GM19351 (cell line): ENCODE data around the gene TRAPPC10.

Experiments
- ATAC-seq: cut with Tn5 transposase; IDR thresholded peaks from one replicate; pipeline ENCODE4 v1.9.1; 2021; ENCODE audit warnings: mild to moderate bottlenecking, moderate library complexity; ENCODE audit not compliant: unreplicated experiment

TRAPPC10 gene

GRCh38 chr21:44011579-44012473, at the start of gene TRAPPC10:
Gene TRAPPC10 (plus strand): TSS chr21:44012309. CDS start chr21:44012494, 185 bp downstream.
- ATAC-seq: peak; percentile 61

GRCh38 chr21:43965911-43966585, 46.1 kb upstream of the TRAPPC10 start:
- no peak for ATAC-seq

- ATAC-seq: no peak
These were observed 45.1 kb upstream of the TRAPPC10 start for GRCh38 chr21:43966946-43967512.

DNA sequence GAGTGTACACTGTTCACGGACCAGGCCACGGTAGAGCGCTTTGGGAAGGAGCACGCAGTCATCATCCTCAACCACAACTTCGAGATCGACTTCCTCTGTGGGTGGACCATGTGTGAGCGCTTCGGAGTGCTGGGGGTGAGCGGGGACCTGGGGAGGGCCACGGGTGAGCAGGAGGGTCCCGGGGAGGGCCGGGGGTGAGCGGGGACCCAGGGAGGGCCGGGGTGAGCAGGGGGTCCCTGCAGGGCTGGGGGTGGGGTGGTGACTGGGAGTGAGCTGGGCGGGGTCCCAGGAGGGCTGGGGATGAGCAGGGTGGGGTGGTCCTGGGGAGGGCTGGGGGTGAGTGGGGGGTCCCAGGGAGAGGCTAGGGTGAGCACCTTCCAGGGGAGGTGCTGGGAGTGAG, 44.1 kb upstream of the TRAPPC10 start:
- no peak for ATAC-seq

- no peak for ATAC-seq
These were observed 43.5 kb upstream of the TRAPPC10 start for GRCh38 chr21:43968410-43969114.

GRCh38 chr21:43969115-43969444, 43.0 kb upstream of the TRAPPC10 start:
- ATAC-seq: no peak

- ATAC-seq: no peak
These were observed 41.6 kb upstream of the TRAPPC10 start for GRCh38 chr21:43970551-43970950.

DNA sequence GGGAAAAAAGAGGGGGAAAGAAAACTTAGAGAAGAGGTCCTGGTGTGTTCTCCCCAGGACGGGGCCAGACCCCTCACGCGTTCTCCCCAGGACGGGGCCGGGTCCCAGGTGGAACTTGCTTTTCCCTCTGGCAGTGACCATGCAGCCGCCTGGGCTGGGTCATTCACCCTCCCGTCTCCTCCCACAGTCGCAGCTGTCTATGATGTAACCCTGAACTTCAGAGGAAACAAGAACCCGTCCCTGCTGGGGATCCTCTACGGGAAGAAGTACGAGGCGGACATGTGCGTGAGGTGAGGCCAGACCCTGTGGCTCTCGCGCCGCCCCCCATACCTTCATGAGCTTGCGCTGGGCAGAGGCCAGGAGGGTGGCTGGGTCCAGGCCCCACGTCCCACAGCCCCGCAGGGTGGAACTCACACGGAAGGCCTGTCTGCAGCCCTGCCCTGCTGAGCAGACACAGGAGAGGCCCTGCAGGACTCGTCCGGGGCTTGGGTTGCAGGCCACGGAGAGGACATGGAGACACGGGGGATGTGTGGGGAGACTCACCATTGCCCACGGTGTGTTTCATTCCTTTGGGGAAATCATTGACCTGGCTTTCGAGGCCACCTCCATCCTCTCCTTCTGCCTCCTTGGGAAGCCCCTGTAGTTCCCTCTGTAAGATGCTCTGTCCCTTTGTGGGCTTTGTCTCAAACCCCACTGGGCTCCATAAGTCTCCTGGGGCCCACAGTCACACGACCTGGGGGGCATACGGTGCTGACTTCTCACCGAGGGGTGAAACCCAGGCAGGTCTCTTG, 40.7 kb upstream of the TRAPPC10 start:
- ATAC-seq: no peak

DNA sequence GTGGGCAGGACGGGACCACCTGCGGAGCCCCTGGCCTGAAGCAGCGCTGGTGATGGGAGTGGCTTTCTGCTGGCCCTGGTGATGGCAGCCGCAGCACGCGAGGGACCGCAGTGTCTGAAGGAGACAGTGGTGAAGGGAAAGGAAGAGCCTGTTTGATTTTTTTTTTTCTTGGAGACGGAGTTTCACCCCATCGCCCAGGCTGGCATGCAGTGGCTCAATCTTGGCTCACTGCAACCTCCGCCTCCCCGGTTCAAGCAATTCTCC, 40.2 kb upstream of the TRAPPC10 start:
- no peak for ATAC-seq

GRCh38 chr21:43972850-43973633, 39.1 kb upstream of the TRAPPC10 start:
- no peak for ATAC-seq

GRCh38 chr21:43973634-43973955, 38.5 kb upstream of the TRAPPC10 start:
- no peak for ATAC-seq

DNA sequence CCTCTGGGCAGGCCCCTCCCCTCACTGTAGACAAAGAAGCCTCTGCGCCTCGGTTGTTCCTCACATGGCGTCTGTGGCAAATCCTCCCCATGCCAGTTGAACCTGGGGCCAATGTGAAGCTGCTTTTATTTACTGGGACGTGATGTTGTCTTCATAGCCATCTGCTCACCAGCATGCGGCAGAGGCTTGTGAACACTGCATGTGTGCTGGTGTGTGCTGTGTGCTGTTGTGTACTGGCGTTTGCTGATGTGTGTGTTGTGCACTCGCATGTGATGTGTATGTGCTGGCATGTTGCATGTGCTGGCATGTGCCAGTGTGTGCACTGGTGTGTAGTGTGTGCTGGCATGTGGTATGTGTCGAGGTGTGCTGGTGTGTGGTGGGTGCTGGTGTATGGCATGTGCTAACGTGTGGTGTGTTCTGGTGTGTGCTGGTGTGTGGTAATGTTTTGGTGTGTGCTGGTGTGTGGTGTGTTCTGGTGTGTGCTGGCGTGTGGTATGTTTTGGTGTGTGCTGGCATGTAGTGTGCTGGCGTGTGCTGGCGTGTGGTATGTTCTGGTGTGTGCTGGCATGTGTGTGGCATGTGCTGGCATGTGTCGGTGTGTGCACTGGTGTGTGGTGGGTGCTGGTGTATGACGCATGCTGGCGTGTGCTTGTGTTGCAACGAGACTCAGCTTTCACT, 37.2 kb upstream of the TRAPPC10 start:
- no peak for ATAC-seq

DNA sequence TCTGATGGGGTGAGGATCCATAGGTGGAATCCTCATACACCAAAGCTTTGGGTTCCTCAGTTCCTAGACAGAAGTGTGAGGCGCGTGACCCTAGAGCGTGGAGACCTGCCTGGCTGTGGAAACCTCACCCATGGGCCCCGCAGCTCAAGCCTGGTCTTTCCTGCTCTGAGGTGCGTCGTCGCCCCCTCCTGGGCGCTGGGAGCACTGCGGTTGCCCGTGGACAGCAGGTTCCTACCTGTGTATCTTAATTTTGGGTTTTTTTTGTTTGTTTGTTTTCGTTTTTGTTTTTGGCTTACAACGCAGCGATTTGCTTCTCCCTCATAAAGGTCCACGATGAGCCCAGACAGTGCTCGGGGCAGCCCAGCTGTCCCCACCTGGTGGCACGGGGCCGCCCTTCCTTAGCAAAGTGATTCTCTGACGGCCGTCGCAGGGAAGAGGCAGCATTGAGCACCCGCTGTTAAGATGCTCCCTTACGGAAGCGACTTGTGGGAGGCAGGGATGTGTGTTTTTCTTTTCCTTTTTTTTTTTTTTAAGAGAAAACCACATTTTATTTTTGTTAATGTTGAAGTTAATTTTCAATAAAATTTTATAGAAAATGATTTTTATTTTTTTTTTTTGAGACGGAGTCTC, 36.5 kb upstream of the TRAPPC10 start:
- ATAC-seq: no peak

DNA sequence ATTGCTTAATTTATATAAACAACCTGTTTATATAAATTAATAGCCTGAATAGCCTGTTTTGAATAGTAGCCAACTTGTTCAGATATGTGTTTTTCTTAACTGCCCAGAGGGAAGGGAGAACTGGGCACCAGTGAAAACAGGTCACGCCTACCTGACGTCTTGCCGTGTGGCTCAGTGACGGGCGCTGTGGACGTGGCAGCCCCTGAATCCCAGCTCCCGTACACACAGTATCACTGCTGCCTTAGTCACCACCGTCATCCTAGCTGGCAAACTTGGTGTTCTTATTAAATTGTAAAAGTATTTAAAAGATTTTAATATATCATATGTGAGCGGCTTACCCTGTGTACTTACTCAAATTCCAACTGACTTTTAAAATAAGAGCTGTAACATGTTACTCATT, 35.4 kb upstream of the TRAPPC10 start:
- no peak for ATAC-seq

- ATAC-seq: no peak
These were observed 34.0 kb upstream of the TRAPPC10 start for GRCh38 chr21:43978060-43978459.

GRCh38 chr21:43979654-43980053, 32.5 kb upstream of the TRAPPC10 start:
- ATAC-seq: no peak

DNA sequence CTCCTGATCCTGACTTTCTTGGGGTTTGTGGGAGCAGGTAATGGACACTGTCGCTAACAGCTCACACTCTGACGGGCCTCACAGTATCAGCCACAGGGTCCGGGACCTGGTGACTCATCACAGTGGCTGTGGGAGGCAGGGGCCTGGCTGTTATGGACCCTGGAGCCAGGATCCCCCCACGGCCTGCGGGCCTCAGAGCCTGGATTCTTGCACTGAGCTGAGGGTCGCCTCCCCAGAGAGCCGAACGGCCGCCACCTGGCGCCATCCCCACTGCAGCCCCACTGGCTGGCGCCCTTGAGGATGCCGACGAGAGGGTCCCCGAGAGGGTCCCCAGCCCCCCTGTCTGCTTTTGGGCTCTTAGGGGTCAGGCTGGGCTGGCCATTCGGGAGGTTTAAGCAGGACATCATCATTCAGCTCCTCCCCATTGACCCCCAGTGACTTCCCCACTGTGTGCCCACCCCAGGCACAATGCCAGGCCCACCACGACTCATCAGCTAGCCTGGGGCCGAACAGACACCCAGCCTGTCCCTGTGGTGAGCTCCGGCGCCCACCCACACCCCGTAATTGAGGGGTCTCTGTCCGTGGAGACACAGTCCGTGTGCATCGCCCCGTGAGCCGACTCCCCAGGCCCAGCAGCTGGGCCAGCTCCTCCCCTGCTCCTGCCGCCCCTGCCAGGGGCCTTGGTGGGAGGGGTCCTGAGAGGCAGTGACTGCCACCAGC, 30.8 kb upstream of the TRAPPC10 start:
- ATAC-seq: no peak

DNA sequence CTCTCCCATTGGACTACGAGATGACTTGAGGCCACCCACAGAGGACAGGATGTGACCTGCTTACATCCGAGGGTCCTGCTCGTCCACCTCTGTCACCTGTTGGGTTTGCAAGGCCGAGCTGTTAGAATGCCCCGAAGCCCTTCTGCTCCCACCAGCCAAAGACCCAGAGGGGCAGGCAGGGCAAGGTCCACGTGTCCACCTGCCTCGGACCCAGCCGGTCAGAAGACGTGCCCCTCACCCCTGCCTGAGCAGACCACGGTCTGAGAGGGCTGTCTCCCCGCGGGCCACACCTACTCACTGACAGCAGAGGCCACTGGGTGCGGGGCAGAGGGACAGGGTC, 30.3 kb upstream of the TRAPPC10 start:
- no peak for ATAC-seq
